HG03064 (cell line): ENCODE data around the gene CKLF.

Experiments used
- ATAC-seq: cut with Tn5 transposase; IDR thresholded peaks from one replicate; pipeline ENCODE4 v1.9.1; 2021; ENCODE audit warnings: low read depth; ENCODE audit not compliant: unreplicated experiment

The CKLF gene

DNA sequence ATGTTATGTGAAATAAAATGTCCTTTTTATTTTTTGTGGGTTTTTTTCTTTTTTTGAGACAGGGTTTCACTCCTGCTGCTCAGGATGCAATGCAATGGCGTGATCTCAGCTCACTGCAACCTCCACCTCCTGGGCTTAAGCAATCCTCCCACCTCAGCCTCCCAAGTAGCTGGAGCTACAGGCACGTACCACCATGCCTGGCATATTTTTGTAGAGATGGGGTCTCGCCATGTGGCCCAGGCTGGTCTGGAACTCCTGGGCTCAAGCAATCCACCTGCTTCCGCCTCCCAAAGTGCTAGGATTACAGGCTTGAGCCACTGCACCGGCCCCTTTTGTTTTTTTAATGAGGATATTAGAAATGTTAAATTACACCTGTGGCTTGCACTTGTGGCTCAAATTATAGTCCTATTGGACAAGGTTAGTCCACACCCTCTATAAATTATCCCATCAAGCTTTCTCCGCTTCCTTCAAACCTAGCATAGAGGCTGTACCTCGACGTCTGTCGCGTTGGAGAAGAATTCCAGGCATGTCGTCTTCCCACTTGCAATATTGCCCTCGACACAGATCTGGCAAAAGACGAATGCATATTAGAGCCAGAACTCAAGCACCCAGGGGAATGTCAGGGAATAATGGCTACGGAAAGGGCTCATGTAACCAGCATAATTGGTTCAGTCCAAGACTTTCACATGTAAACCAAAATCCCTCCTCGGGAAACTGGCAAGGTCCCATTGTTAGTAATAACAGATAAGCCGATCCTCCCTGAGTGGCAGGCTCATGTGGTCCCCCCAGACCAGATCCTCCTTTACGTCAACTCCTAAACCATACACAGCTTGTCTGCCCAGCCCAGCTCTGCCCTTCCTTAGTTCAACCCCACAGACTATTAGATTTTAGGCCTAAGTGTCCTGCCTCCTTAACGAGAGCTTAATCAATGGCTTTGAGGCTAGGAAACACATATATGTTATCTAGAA lies 10.7 kb upstream of the CKLF start:
- ATAC-seq: no peak

GRCh38 chr16:66542396-66542795 lies 10.0 kb upstream of the CKLF start:
- no peak for ATAC-seq

- ATAC-seq: no peak
Measured at GRCh38 chr16:66543541-66543940, 8.8 kb upstream of the CKLF start.

DNA sequence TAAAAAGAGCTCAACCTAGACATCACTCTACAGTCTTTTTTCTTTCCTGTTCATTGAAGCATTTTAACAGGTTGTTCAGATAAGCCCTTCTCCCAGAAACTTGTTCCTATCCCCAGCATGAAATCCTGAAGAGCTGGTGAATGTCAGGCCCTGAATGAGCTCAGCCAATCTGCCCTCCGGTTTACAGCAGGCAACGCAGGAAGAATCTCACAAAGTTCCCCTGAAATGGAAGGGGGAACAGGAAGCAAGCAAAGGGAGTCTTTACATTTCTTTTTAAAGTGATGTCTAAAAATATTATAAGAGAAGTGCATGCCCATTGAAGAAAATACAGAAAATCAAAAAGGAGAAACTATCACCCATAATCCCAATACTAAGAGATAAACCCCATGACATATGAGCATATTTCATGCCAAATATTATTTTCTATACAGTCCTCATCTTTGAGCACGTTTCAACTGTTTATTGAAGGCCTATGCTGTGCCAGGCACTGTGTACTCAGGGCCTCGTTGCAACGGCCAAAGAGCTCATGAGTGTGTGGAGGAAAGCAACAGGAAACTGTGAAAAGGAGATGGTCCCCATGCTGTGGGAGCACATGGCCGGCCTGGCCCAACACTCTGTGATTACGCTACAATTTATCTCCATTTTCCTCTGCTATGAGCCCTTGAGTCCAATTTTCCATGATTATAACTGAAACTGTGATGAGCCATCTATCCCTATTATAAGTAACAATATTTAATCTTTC lies 8.2 kb upstream of the CKLF start:
- no peak for ATAC-seq

- no peak for ATAC-seq
Measured at GRCh38 chr16:66547101-66547989, 5.0 kb upstream of the CKLF start.

GRCh38 chr16:66548068-66548467 lies 4.3 kb upstream of the CKLF start:
- no peak for ATAC-seq

- ATAC-seq: no peak
Measured at GRCh38 chr16:66548868-66549267, 3.5 kb upstream of the CKLF start.

GRCh38 chr16:66549284-66550131 lies 2.9 kb upstream of the CKLF start, which contains the start of gene TK2:
TK2 (minus strand) TSS chr16:66550122; CDS start chr16:66550061, 61 bp downstream.
- no peak for ATAC-seq

DNA sequence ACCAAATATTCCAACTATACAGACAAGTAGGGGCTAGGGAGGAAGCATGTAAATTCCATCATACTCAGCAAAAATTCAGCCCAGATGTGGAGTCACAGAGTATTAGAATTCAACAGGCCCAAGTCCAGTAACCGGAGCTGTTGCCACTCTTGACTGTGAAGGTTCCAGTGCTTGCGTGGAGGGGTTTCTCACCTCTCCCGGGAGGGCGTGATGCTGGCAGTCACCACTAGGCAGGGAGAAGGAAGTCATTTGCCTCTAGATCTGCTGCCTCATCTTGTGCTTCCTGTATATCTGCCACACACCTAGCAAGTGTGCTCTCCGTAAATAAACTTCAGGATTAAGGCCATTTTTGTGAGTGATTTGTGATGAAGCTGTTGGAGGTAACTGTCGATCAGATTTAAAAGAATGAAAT lies 1.0 kb upstream of the CKLF start:
- ATAC-seq: no peak

GRCh38 chr16:66551788-66552285 lies 539 bp upstream of the CKLF start:
- no peak for ATAC-seq

DNA sequence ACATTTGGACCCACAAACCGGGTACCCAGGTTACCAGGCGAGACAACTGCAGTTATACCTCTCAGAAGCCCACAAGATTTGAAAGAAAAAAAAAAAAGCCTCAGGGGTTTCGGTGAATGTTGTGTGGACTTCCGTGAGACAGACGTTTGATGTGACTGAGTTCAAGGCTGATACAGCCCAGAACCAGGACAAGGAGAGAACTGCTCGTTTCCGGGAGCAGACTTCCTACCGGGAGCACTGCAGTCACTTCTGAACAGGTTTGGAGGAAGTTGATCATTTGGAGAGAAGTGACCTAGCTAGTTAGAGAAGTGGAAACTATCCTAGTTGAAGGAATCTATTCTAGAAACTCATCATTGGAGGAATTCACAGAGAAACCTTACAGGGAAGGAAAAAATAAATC lies 847 bp downstream of the CKLF start:
- no peak for ATAC-seq

GRCh38 chr16:66554021-66554420 lies 1.6 kb downstream of the CKLF start:
- no peak for ATAC-seq

- ATAC-seq: no peak
Measured at GRCh38 chr16:66554495-66554894, 2.1 kb downstream of the CKLF start.

GRCh38 chr16:66560107-66560506 lies 7.7 kb downstream of the CKLF start:
- no peak for ATAC-seq

DNA sequence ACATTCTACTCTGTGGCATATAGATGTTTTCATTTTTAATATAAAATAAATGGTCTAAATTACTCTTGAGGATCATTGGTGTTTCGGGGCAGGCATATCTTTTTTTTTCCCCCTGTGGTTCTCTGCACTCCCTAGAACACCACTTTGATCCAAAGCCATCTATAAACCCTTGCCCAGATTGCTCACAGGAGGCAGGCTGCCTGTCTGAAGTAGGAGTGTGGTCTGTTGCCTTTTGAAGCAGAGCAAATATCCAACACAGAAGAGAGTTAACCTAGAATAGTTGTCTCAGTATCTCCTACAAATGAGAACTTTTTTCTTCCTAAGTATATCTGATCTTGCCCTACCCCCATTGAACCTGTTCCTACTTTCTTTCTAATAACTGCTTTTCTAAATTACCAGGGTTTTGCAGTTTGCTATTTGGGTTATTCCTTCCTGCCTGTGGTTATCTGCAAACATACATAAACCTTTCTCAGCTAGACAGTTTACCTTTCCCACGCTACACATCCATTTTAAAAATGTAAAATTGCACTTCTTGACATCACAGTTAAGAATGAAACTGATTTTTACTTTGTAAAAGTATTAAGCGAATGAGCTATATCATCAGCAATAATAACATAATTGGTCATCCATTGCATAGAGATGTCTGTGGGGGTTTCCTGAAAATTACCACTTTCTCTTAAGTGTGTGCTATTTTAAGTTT lies 9.2 kb downstream of the CKLF start:
- no peak for ATAC-seq

DNA sequence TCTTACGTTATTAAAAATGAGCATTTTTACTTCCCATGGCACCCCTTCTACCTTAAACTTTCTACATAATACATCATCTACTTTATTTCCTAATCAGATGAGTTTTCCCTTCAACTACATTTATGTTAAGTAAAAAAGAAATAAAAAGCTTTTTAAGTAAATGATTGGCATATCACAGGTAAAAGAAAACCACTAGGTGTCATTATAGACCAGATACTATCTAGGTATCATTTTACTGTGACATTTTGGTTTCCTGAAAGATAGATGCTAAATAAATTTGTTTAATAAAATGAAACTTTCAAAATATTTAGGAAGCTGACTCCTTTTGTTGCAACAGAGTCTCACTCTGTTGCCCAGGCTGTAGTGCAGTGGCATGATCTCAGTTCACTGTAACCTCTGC lies 10.0 kb downstream of the CKLF start:
- ATAC-seq: no peak

- ATAC-seq: no peak
Measured at GRCh38 chr16:66562986-66563385, 10.6 kb downstream of the CKLF start.

DNA sequence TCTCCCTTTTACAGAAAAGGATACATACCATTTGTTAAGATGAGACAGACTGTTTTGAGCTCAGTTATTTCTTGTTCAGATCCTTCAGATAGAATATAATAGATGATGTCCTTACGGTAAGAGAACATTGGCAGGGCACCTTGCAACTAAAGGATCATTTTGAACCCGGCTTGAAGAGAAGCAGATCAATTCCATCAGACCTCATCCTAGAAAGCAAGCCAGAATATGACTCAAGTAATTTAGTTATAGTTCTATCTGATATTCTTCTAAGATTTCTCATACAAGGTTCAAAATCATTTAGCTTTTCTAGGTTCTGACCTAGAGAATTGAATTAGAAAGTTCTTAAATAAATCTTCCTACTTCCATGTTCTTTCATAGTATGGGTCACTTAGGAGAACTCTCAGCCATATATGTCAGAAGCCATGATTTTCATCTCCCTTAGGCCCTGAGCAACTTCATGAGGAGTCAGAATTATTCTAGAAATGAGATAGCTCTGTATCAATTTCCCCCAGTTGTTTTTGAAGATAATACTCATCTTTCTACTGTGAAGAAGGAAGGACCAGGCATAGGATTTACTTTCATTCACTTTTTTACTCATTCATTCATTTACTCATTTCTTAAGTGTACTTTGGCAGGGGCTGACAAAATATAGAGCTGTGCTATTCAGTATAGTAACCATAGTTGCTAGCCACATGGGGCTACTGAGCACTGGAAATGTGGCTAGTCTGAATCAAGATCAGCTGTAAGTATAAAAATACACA lies 11.4 kb downstream of the CKLF start:
- no peak for ATAC-seq
